SK-N-SH treated with all-trans-retinoic acid at 6 μM for 48 hours (cell line): ENCODE results near the gene RFC3.

Experiments used
- ATAC-seq: fragments of 200-7000 bp; cut with Tn5 transposase; 3 replicates; pipeline ENCODE4 v1.9.1; 2020; ENCODE audit warnings: mild to moderate bottlenecking, moderate library complexity
- ARNTL ChIP-seq: fragments of 450-650 bp; formaldehyde crosslinking; IDR thresholded peaks from 2 replicates; pipeline ENCODE4 v1.5.0; 2020; ENCODE audit warnings: low read depth, mild to moderate bottlenecking, moderate library complexity, borderline replicate concordance
- BACH2 ChIP-seq: fragments of 250-450 bp; sonication (Bioruptor Pico); IDR thresholded peaks from 2 replicates; pipeline ENCODE4 v1.9.0; 2021; ENCODE audit warnings: mild to moderate bottlenecking, borderline replicate concordance
- CREB5 ChIP-seq: fragments of 250-450 bp; sonication (Bioruptor Pico); IDR thresholded peaks from 2 replicates; pipeline ENCODE4 v1.5.1; 2020; ENCODE audit warnings: low read depth, mild to moderate bottlenecking, moderate library complexity
- CSDC2 ChIP-seq: fragments of 250-450 bp; sonication (Bioruptor Pico); IDR thresholded peaks from 2 replicates; pipeline ENCODE4 v1.5.0; 2020; ENCODE audit warnings: mild to moderate bottlenecking, moderate library complexity
- ESRRG ChIP-seq: fragments of 250-450 bp; sonication (Bioruptor Pico); IDR thresholded peaks from 2 replicates; pipeline ENCODE4 v1.6.1; 2021; ENCODE audit warnings: mild to moderate bottlenecking
- GLIS3 ChIP-seq: fragments of 250-450 bp; sonication (Bioruptor Pico); IDR thresholded peaks from 2 replicates; pipeline ENCODE4 v1.5.0; 2020; ENCODE audit warnings: mild to moderate bottlenecking, moderate library complexity
- ISL1 ChIP-seq: fragments of 250-450 bp; sonication (Bioruptor Pico); IDR thresholded peaks from 2 replicates; pipeline ENCODE4 v2.1.2; 2022; ENCODE audit warnings: mild to moderate bottlenecking, moderate library complexity
- OSR1 ChIP-seq: fragments of 250-450 bp; sonication (Bioruptor Pico); IDR thresholded peaks from 2 replicates; pipeline ENCODE4 v1.8.0; 2022; ENCODE audit warnings: moderate library complexity, mild to moderate bottlenecking, inconsistent platforms
- POU6F1 ChIP-seq: fragments of 250-450 bp; sonication (Bioruptor Pico); IDR thresholded peaks from 2 replicates; pipeline ENCODE4 v1.8.0; 2021; ENCODE audit warnings: low read depth, mild to moderate bottlenecking, moderate library complexity, borderline replicate concordance
- PPARA ChIP-seq: fragments of 250-450 bp; sonication (Bioruptor Pico); IDR thresholded peaks from 2 replicates; pipeline ENCODE4 v1.5.0; 2020; ENCODE audit warnings: mild to moderate bottlenecking, borderline replicate concordance
- RARB ChIP-seq: fragments of 250-450 bp; sonication (Bioruptor Pico); IDR thresholded peaks from 2 replicates; pipeline ENCODE4 v1.8.0; 2021; ENCODE audit warnings: mild to moderate bottlenecking, moderate library complexity
- SNAI2 ChIP-seq: fragments of 250-450 bp; sonication (Bioruptor Pico); IDR thresholded peaks from 2 replicates; pipeline ENCODE4 v1.5.0; 2020; ENCODE audit warnings: mild to moderate bottlenecking, moderate library complexity
- TCF4 ChIP-seq: fragments of 250-450 bp; sonication (Bioruptor Pico); IDR thresholded peaks from 2 replicates; pipeline ENCODE4 v1.8.0; 2021; ENCODE audit warnings: mild to moderate bottlenecking, moderate library complexity, borderline replicate concordance
- TOX ChIP-seq: fragments of 250-450 bp; sonication (Bioruptor Pico); IDR thresholded peaks from 2 replicates; pipeline ENCODE4 v1.8.0; 2021; ENCODE audit warnings: mild to moderate bottlenecking, moderate library complexity, borderline replicate concordance
- TSHZ2 ChIP-seq: fragments of 250-450 bp; sonication (Bioruptor Pico); IDR thresholded peaks from 2 replicates; pipeline ENCODE4 v1.5.0; 2020; ENCODE audit warnings: mild to moderate bottlenecking, moderate library complexity
- ZC3H10 ChIP-seq: fragments of 250-450 bp; sonication (Bioruptor Pico); IDR thresholded peaks from 2 replicates; pipeline ENCODE4 v1.5.1; 2021; ENCODE audit warnings: mild to moderate bottlenecking, moderate library complexity
- ZFP30 ChIP-seq: fragments of 450-650 bp; formaldehyde crosslinking; IDR thresholded peaks from 2 replicates; pipeline ENCODE4 v1.5.0; 2022; ENCODE audit warnings: mild to moderate bottlenecking, moderate library complexity
- ZNF565 ChIP-seq: fragments of 450-650 bp; formaldehyde crosslinking; conservative IDR thresholded peaks from 2 replicates; pipeline ENCODE4 v1.5.0; 2020; ENCODE audit warnings: low read depth, mild to moderate bottlenecking, moderate library complexity
- ZNF70 ChIP-seq: fragments of 450-650 bp; formaldehyde crosslinking; IDR thresholded peaks from 2 replicates; pipeline ENCODE4 v1.5.0; 2020; ENCODE audit warnings: mild to moderate bottlenecking, moderate library complexity
- ZNF8 ChIP-seq: fragments of 450-650 bp; formaldehyde crosslinking; IDR thresholded peaks from 2 replicates; pipeline ENCODE4 v1.5.0; 2020; ENCODE audit warnings: mild to moderate bottlenecking, moderate library complexity
- TF ChIP-seq, protein P1 (sequence below): fragments of 250-450 bp; sonication (Bioruptor Pico); IDR thresholded peaks from 2 replicates; pipeline ENCODE4 v1.5.1; 2021; ENCODE audit warnings: mild to moderate bottlenecking, moderate library complexity

The RFC3 gene

GRCh38 chr13:33828431-33829129 is 10.6 kb downstream of the RFC3 start:
- TF ChIP-seq OSR1 (CRISPR knock-in tag) (no peak), ESRRG (CRISPR knock-in tag) (no peak), ZNF70 (CRISPR knock-in tag) (no peak), PPARA (CRISPR knock-in tag) (no peak), ARNTL (CRISPR knock-in tag) (no peak)
- no peak for ATAC-seq

DNA sequence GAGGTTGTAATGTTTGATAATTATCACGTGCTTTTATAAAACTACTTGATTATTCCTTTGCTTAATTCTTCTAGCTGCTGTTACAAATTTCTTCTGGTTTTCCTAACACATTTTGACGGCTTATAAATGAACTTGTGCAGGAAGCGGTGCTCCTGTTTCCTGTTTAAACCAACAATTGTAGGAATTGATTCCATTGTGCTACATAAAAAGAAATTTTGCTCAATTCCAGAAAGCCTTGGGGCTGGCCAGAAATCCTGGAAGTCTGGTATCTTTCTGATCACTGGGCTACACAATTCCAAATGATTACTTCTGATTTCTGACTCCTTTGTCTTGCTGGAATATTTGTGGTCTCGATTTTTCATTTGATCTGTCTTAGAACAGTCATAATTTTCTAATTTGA is 14.9 kb downstream of the RFC3 start:
- no peak for ATAC-seq
- TF ChIP-seq PPARA (CRISPR knock-in tag), result no peak
- no peak for TF ChIP-seq GLIS3 (CRISPR knock-in tag)
- no peak for TF ChIP-seq POU6F1 (CRISPR knock-in tag)
- TF ChIP-seq ZFP30 (CRISPR knock-in tag), result no peak
- TF ChIP-seq ZNF565, result no peak
- no peak for TF ChIP-seq ZNF70 (CRISPR knock-in tag)
- no peak for TF ChIP-seq TOX
- no peak for TF ChIP-seq ARNTL (CRISPR knock-in tag)
- no peak for TF ChIP-seq RARB (CRISPR knock-in tag)
- TF ChIP-seq ESRRG (CRISPR knock-in tag), result no peak
- TF ChIP-seq BACH2 (CRISPR knock-in tag), result no peak
- no peak for TF ChIP-seq ZC3H10 (CRISPR knock-in tag)
- TF ChIP-seq OSR1 (CRISPR knock-in tag), result no peak
- TF ChIP-seq, protein P1, sequence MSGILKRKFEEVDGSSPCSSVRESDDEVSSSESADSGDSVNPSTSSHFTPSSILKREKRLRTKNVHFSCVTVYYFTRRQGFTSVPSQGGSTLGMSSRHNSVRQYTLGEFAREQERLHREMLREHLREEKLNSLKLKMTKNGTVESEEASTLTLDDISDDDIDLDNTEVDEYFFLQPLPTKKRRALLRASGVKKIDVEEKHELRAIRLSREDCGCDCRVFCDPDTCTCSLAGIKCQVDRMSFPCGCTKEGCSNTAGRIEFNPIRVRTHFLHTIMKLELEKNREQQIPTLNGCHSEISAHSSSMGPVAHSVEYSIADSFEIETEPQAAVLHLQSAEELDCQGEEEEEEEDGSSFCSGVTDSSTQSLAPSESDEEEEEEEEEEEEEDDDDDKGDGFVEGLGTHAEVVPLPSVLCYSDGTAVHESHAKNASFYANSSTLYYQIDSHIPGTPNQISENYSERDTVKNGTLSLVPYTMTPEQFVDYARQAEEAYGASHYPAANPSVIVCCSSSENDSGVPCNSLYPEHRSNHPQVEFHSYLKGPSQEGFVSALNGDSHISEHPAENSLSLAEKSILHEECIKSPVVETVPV (CRISPR knock-in tag), result no peak
- no peak for TF ChIP-seq ZNF8 (CRISPR knock-in tag)
- no peak for TF ChIP-seq CSDC2
- TF ChIP-seq ISL1 (CRISPR knock-in tag), result no peak
- no peak for TF ChIP-seq CREB5
- no peak for TF ChIP-seq TSHZ2 (CRISPR knock-in tag)
- TF ChIP-seq, all 23 proteins: peak for 0

DNA sequence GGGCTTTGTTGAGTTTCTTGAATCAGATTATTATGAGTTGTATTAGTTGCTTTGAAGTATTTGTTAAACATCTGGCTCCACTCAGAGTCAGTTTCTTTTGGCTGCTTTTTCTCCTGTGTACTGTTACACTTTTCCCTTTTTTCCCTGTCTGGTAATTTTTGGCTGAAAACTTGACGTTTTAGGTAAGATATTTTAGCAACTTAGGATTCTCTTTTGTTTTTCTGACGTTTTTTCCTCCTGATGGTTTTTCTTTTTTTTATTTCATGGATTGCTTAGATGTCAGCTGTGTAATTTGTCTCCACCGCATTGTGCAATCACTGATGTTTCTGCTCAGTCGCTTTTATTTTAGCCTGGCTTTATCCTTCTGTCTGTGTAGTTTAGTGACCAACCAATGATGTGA is 20.7 kb downstream of the RFC3 start:
- TF ChIP-seq ZNF565 (no peak), PPARA (CRISPR knock-in tag) (no peak), GLIS3 (CRISPR knock-in tag) (no peak), ZNF8 (CRISPR knock-in tag) (no peak), SNAI2 (CRISPR knock-in tag) (no peak), ARNTL (CRISPR knock-in tag) (no peak), ZFP30 (CRISPR knock-in tag) (no peak), ESRRG (CRISPR knock-in tag) (no peak), TOX (no peak), TCF4 (CRISPR knock-in tag) (no peak), OSR1 (CRISPR knock-in tag) (no peak), POU6F1 (CRISPR knock-in tag) (no peak), ISL1 (CRISPR knock-in tag) (no peak), ZC3H10 (CRISPR knock-in tag) (no peak), CREB5 (no peak), BACH2 (CRISPR knock-in tag) (no peak), ZNF70 (CRISPR knock-in tag) (no peak), CSDC2 (no peak)
- ATAC-seq, result no peak
